ENCODE measurements around the gene KSR1. TPM values are rescaled to one million over a fixed set of nuclear protein-coding genes. Genes with fewer than 3 reads are reported as not detected.

The KSR1 gene
- total and polyA plus RNA-seq, 11 donors: 6.1 to 31.1 (median 7.5) TPM

DNA sequence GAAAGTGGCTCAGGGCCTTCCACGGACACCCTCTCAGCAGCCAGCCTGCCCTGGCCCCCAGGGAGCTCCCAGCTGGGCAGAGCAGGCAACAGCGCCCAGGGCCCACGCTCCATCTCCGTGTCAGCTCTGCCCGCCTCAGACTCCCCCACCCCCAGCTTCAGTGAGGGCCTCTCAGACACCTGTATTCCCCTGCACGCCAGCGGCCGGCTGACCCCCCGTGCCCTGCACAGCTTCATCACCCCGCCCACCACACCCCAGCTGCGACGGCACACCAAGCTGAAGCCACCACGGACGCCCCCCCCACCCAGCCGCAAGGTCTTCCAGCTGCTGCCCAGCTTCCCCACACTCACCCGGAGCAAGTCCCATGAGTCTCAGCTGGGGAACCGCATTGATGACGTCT, 126.4 kb downstream of the KSR1 start:
- intact Hi-C loops (cut with DNase I): loop anchor here in 1 of 10 donors (5.0 kb wide), 1 partner anchor 85 kb away; no protein-coding TSS in a partner anchor
- peaks cover 0 to 16% (median 12%) of the 10 kb centered on the region in 12 donors for H3K4me1 ChIP-seq
- no peak overlapping the region for H3K4me3 ChIP-seq
- H3K9me3 ChIP-seq: no peaks in the 10 kb centered on the region
- no peaks in the 10 kb centered on the region for H3K27me3 ChIP-seq
- ATAC-seq (no peak), DNase-seq (no peak)
- no peak overlapping the region for H3K27ac ChIP-seq
- WGBS, 4 donors: 91 to 96% (median 93%) methylated on average over 8 to 18 of the region's 18 CpGs
- peaks cover 0 to 39% (median 3%) of the 10 kb centered on the region in 9 donors for H3K36me3 ChIP-seq
- TF ChIP-seq, protein P1, sequence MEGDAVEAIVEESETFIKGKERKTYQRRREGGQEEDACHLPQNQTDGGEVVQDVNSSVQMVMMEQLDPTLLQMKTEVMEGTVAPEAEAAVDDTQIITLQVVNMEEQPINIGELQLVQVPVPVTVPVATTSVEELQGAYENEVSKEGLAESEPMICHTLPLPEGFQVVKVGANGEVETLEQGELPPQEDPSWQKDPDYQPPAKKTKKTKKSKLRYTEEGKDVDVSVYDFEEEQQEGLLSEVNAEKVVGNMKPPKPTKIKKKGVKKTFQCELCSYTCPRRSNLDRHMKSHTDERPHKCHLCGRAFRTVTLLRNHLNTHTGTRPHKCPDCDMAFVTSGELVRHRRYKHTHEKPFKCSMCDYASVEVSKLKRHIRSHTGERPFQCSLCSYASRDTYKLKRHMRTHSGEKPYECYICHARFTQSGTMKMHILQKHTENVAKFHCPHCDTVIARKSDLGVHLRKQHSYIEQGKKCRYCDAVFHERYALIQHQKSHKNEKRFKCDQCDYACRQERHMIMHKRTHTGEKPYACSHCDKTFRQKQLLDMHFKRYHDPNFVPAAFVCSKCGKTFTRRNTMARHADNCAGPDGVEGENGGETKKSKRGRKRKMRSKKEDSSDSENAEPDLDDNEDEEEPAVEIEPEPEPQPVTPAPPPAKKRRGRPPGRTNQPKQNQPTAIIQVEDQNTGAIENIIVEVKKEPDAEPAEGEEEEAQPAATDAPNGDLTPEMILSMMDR (IDR thresholded peaks at IDR 0.05): no peak
- no peak for TF ChIP-seq POLR2A (IDR thresholded peaks at IDR 0.05)

DNA sequence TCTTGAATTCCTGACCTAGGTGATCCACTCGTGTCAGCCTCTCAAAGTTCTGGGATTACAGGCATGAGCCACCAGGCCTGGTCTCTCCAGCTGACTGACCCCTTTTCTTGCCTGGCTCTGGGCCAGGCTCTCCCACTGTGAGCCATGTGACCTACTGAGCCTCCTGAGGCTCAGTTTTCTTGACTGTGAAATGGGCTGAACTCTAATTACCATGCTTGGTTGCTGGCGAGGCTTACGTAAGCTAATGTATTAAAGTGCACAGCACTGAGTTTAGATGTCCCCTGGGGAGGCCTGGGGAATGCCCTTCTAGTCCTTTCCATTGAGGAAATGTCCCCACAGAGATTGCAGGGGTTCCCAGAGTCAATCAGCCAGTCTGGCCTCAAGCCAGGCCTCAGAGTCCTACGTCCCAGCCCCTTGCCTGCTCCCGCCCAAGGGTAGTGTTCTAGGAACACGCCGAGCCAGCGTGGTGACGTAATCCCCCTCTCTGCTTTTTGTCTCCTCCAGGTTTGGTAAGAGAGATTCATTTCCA, 129.0 kb downstream of the KSR1 start:
- no peak overlapping the region for H3K4me3 ChIP-seq
- no peak for TF ChIP-seq POLR2A (IDR thresholded peaks at IDR 0.05)
- TF ChIP-seq, protein P1 (IDR thresholded peaks at IDR 0.05): no peak
- H3K4me1 ChIP-seq: no peaks in the 10 kb centered on the region
- H3K27me3 ChIP-seq: no peaks in the 10 kb centered on the region
- no peaks in the 10 kb centered on the region for H3K9me3 ChIP-seq
- H3K27ac ChIP-seq: no peak overlapping the region
- intact Hi-C loops (cut with DNase I): no loop called here
- no peak for ATAC-seq
- DNase-seq: no peak
- 83 to 90% (median 88%) methylated on average over 9 of the region's 9 CpGs for WGBS, 4 donors
- peaks cover 0 to 59% (median 3%) of the 10 kb centered on the region in 9 donors for H3K36me3 ChIP-seq

DNA sequence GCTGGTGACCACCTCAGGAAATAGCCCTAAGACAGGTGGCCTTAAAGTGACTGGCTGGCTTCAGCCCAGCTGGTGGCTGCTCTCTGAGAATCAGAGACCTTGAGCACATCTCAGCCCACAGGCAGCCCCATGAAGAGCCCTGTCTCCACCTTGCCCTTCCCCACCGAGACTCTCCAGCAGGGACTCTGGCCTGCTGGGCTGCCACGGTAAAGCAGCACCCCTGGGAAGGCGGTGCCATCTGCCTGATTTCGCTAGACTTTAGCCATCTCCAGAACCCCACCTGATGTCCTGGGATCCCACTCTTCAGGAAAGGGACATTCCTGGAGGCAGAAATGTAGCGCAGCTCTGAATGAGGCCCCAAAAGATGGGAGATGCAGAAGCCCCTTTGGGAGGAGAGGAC, 129.5 kb downstream of the KSR1 start:
- WGBS, 4 donors: 91 to 97% (median 95%) methylated on average over 5 of the region's 5 CpGs
- H3K4me1 ChIP-seq: no peaks in the 10 kb centered on the region
- no peaks in the 10 kb centered on the region for H3K27me3 ChIP-seq
- intact Hi-C loops (cut with DNase I): no loop called here
- H3K36me3 ChIP-seq: peaks cover 0 to 64% (median 4%) of the 10 kb centered on the region in 9 donors
- DNase-seq (no peak), ATAC-seq (no peak)
- no peak overlapping the region for H3K4me3 ChIP-seq
- H3K27ac ChIP-seq: peak overlapping the region in 2 of 12 donors; percentile 17 to 46
- no peaks in the 10 kb centered on the region for H3K9me3 ChIP-seq
- TF ChIP-seq, protein P1 (IDR thresholded peaks at IDR 0.05): no peak
- no peak for TF ChIP-seq POLR2A (IDR thresholded peaks at IDR 0.05)

DNA sequence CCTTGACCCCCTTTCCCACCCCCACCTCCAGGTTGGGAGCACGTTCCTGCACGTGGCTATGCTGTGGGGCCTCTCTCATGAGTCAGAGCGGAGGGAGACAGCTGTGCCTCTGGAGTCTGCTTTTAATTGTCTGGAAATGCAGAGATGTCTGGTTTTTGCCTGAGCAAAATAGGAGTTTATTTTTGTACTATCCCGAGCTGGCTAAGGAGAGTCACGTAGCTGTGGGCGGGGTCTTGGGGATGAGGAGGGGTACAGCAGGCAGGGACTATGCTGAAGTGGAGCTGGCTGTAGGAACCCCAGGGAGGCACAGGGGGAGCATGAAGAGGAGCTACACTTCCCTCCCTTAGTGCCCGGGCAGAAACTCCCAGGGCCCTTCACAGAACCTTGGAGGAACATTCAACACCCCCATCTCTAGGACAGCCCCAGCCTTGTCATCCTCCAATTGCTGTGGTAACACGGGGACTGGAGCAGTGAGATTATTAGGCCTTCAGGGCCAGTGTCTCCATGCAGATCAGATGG, 130.0 kb downstream of the KSR1 start:
- DNase-seq (peak in 1 of 5 donors; percentile 27), ATAC-seq (peak in 2 of 4 donors; percentile 29 to 54)
- Histone ChIP-seq H3K36me3 (peaks cover 0 to 68% (median 6%) of the 10 kb centered on the region in 9 donors), H3K27me3 (no peaks in the 10 kb centered on the region), H3K27ac (peak overlapping the region in 1 of 12 donors; percentile 17), H3K9me3 (no peaks in the 10 kb centered on the region), H3K4me3 (no peak overlapping the region), H3K4me1 (no peaks in the 10 kb centered on the region)
- 76 to 85% (median 82%) methylated on average over 7 to 8 of the region's 8 CpGs for WGBS, 4 donors
- intact Hi-C loops (cut with DNase I): no loop called here
- TF ChIP-seq, protein P1 (IDR thresholded peaks at IDR 0.05): no peak
- TF ChIP-seq POLR2A (IDR thresholded peaks at IDR 0.05): no peak
